ENCODE results near the gene FGFBP2.

GRCh38 chr4:15989424-15989823, 26.4 kb upstream of the FGFBP2 start:
- TF ChIP-seq CTCF (conservative IDR thresholded peaks at IDR 0.05; ENCODE audit: low read depth in 2 of 2), result no peak
- TF ChIP-seq EZH2 (IDR thresholded peaks at IDR 0.05; ENCODE audit: low read depth, unreplicated experiment), result no peak
- TF ChIP-seq CREB1 (CRISPR knock-in tag; IDR thresholded peaks at IDR 0.05; ENCODE audit: low read depth), result no peak
- TF ChIP-seq POLR2AphosphoS5 (IDR thresholded peaks at IDR 0.05; ENCODE audit: low read depth), result no peak
- TF ChIP-seq EZH2phosphoT487 (IDR thresholded peaks at IDR 0.05; ENCODE audit: unreplicated experiment), result no peak
- no peak for TF ChIP-seq REST (IDR thresholded peaks at IDR 0.05; ENCODE audit: unreplicated experiment)
- no peak for TF ChIP-seq ZNF462 (CRISPR knock-in tag; IDR thresholded peaks at IDR 0.05)
- no peak for TF ChIP-seq JUNB (IDR thresholded peaks at IDR 0.05; ENCODE audit: unreplicated experiment)
- no peak for TF ChIP-seq STAT1 (IDR thresholded peaks at IDR 0.05; ENCODE audit: unreplicated experiment)
- no peak for TF ChIP-seq ZNF331 (CRISPR knock-in tag; IDR thresholded peaks at IDR 0.05; ENCODE audit: low read depth)
- no peak for TF ChIP-seq ETS1 (IDR thresholded peaks at IDR 0.05)
- no peak for TF ChIP-seq NANOG (IDR thresholded peaks at IDR 0.05; ENCODE audit: borderline replicate concordance)
